NCI-H748 (cell line): ENCODE results near the gene DCBLD1.
"Not testable (repeated sequence)": the region's sequence is repeated elsewhere in the genome, so short reads cannot be mapped to it uniquely, and the experiment has no call there.

ENCODE experiments used
- DNase-seq: peaks from one replicate; lab custom pipeline; 2025; ENCODE audit not compliant: unreplicated experiment; lab: John Stamatoyannopoulos, UW

The DCBLD1 gene

DNA sequence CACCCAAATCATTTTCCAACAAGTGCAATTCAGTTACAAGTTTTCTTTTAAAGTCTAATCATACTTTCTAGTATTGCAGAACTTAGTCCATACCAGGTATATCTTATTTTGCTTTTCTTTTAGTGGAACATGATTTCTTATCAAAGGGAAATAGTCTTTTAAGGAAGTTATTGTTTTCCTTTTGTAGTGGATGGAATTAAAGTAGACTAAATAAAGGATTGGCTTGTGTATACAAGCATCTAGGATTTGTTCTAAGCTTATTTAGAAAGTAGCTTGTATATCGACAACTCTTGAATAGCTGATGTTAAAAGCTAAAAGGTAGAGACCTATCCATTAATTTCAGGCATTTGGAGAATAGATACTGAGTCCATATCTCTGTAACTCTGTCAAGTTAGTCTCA is 14.8 kb downstream of the DCBLD1 start:
- DNase-seq: no peak

DNA sequence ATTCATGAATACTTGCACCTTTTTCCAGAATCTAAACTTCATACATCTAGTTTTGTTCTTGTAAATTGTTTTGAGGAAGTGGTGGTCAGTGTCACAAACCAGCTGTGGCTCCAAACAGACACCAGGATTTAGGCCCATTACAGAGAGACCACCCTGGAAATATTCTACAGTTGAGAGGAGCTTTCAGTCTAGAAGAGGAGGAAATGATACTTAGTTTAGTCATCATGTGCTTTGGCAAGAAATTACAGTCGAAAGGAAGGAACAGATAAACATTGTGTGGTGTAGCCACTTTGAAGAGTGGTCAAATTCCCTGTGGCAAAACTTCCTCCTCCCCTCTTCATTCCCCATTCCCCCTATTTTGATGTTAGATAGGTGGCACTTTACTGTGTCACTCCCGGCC is 15.7 kb downstream of the DCBLD1 start:
- DNase-seq: no peak

GRCh38 chr6:117501722-117502121 is 19.2 kb downstream of the DCBLD1 start:
- DNase-seq: no peak

DNA sequence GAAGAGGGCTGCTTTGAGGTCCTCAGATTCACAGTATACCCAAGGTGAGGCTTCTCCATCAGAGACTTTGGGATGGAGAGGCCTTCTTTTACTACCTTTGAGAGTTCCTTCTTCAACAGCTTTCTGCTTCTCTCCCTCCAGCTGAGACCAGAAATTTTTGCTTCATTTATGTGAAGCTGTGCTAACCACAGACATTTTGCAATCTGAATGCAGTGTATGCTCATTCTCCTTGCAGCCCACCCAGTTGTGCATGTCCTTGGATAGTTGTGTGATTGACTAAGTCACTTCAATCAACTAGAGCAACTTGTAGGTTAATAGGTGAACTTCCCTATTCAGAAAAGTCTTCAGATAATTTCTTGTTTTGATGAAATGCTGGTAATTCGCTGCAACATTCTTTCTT is 20.1 kb downstream of the DCBLD1 start:
- no peak for DNase-seq

- DNase-seq: no peak
Observed at GRCh38 chr6:117503211-117503610, 20.7 kb downstream of the DCBLD1 start.

- no peak for DNase-seq
Observed at GRCh38 chr6:117504478-117505144, 22.1 kb downstream of the DCBLD1 start.

DNA sequence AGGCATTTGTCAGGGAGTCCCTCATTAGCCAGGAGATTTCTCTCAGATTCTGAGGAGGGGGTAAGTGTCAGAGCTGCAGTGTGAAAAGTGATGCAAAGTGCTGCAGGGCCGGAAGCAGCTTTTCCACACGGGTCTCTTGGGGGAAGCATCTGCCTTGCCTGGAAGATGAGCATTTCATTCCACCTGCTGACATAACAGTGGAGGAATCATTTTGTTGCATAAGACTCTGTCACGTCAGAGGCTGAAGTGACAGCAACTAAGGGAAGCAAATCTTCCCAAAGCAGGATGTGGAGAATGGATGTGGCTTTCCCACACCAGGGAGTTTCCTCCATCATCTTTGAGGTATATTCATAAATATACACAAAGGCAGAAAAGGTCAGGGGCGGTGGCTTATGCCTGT is 22.8 kb downstream of the DCBLD1 start:
- DNase-seq: no peak

GRCh38 chr6:117506180-117506835 is 23.8 kb downstream of the DCBLD1 start:
- DNase-seq: no peak

DNA sequence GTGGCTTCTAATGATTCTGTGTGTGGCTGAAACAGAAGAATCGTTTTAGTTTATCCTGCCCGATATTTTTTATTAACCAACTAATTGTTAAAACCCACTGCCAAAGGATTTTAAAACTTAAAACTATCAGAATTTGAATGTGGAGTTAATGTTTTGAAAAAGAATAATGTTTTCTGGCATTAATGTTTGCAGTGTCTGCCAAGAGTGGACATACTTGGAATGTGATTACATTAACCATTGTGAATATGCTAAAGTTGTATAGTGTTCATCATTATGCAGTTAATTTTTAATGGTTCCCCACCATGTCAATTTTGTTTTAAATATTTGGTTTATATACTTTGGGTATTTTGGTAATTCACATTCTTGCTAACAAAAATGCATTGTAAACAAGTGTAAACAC is 24.4 kb downstream of the DCBLD1 start:
- DNase-seq: no peak

GRCh38 chr6:117508450-117508971 is 26.0 kb downstream of the DCBLD1 start:
- DNase-seq: no peak

- no peak for DNase-seq
Observed at GRCh38 chr6:117509021-117509420, 26.5 kb downstream of the DCBLD1 start.

- DNase-seq: no peak
Observed at GRCh38 chr6:117512056-117512828, 29.8 kb downstream of the DCBLD1 start.

- no peak for DNase-seq
Observed at GRCh38 chr6:117512987-117513573, 30.6 kb downstream of the DCBLD1 start.

GRCh38 chr6:117513778-117514365 is 31.4 kb downstream of the DCBLD1 start:
- no peak for DNase-seq

DNA sequence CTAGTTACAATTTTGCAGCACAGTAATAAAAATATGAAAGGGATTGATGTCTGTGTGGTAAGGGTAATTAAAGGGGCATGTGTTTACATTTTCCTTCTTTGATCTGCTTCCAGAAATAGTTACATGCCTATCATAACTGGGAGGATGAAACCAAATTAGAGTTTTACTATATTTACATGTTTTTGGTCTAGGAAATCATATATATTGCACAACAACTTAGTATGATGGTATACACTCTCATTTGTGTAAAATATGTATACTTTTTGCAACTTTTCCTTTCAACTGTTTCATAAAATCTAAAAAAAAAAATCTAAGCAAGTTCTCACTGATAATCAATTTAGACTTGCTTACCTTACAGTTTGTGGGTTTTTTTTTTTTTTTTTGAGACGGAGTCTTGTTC is 32.2 kb downstream of the DCBLD1 start:
- DNase-seq: no peak

- no peak for DNase-seq
Observed at GRCh38 chr6:117515326-117515725, 32.9 kb downstream of the DCBLD1 start.

- not testable (repeated sequence) for DNase-seq
Observed at GRCh38 chr6:117517995-117518394, 35.5 kb downstream of the DCBLD1 start.

DNA sequence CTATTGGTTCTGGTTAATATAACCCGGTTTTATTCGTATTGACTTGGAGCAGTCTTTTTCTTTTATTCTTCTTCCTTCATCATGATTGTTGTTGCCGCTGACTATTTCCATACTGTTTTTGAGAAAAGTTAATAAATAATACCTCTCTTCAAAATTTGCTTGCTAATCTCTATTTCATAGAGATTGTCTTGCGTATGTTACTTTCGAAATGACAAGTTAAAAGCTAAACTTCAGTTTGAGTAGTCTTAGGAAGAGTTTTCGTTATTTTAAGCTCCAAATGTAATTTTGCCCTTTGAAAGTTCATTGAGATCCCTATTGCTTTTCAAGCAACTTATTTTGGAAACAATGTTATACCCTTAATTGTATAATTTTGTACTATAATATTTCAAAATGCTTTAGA is 36.4 kb downstream of the DCBLD1 start:
- no peak for DNase-seq

DNA sequence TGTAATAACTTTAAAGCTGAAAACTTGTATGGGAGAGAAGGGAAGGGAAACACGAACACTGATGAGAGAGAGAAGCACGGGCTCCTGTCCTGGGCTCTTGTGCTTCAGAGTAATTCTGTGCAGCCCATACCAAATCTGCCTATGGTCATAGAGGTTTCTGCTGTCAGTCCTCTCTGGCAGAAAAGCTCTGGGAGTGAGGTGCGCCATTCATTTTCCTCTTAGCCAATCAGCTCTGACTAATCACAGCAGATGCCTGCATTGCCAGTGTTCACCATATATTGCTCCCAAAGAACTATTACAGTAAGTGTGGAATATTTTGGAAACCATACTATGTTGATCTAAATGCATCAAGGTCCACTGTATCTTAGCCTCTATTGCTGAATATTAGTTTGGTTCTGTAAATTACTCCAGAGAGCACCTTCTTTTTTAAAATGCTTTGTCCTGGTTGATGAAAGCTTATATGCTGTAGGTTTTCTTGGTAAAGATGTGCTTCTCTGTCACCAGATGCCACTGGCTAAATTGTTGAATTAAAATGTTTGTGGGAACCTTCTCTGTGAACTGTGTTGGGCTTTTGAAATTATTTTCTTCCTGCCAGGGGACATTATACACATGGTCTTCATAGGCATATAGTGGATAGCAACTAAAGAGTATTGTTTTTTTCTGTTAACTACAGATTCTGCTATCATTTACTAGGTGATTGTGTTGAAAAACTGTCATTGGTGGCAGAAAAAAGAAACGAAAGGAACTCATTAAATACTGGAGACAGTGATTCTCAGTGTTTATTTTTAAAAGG is 38.3 kb downstream of the DCBLD1 start:
- DNase-seq: no peak

DNA sequence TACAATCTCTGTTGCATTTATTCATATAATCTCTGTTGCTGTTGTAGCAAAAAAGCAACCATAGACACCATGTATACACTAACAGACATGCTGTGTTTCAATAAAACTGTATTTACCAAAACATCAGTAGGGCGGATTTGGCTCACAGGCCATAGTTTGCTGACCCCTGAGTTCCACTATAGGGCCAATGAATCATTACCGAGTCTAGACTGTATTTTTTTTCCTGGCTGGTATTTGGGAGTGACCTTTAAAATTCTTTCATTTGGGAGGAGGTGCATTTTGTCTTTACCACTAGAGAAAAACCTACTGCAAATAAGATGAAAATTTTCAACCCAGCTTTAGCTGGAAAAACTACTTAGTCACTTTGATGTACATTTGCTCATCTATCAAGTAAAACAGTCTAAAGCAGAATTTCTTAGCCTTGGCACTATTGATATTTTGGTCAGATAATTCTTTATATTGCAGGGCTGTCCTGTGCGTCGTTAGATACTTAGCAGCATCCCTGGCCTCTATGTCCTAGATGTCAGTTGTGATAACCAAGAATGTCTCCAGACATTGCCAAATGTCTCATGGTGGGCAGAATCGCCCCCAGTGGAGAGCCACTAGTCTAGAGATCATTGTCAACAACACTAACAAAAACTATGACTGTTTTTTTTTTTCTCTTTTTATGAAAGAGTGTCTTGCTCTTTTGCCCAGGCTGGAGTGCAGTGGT is 39.5 kb downstream of the DCBLD1 start:
- DNase-seq: no peak
